ENCODE results near the gene MRPL42.
"Not testable (repeated sequence)": the region's sequence is repeated elsewhere in the genome, so short reads cannot be mapped to it uniquely, and the experiment has no call there.

The MRPL42 gene

DNA sequence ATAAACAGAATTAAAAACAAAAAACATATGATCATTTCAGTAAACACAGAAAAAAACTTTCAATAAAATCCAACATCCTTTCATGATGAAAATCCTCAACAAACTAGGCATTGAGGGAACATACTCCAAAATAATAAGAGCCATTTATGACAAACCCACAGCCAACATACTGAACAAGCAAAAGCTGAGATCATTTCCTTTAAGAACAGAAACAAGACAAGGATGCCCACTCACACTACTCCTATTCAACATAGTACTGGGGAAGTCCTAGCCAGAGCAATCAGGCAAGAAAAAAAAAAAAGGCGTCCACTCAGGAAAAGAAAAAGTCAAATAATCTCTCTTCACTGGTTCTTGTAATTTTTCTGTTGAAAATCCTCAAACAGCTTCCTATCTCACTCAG lies 30.1 kb downstream of the MRPL42 start:
- H3K4me3 ChIP-seq (ENCODE audit: low read depth, low read length), result no peak overlapping the region
- CTCF ChIA-PET, result interaction anchor here (0.6 kb wide), 1 partner anchor 62 kb away, joined by 3 read pairs; no protein-coding TSS in a partner anchor
- H3K9me3 ChIP-seq (ENCODE audit: control insufficient read depth, insufficient read depth, low read depth, low read length), result no peaks in the 10 kb centered on the region
- peaks cover 21 to 24% of the 10 kb centered on the region in 2 experiments for H3K36me3 ChIP-seq (ENCODE audit: control insufficient read depth in 2 of 2, insufficient read depth in 1 of 2, low read length in 2 of 2)
- POLR2A ChIA-PET, result no interaction called here
- no peak overlapping the region for H3K27ac ChIP-seq (ENCODE audit: extremely low read depth, low read depth, low read length)
- no peak for TF ChIP-seq ZNF785 (tag by site-specific recombination; IDR thresholded peaks at IDR 0.05)
- no peak for TF ChIP-seq ZNF157 (tag by site-specific recombination; IDR thresholded peaks at IDR 0.05)
- TF ChIP-seq ZBTB1 (tag by site-specific recombination; IDR thresholded peaks at IDR 0.05), result no peak
- TF ChIP-seq ZNF223 (tag by site-specific recombination; IDR thresholded peaks at IDR 0.05), result no peak
- TF ChIP-seq ZNF561 (tag by site-specific recombination; IDR thresholded peaks at IDR 0.05; ENCODE audit: borderline replicate concordance), result no peak
- TF ChIP-seq ZNF624 (tag by site-specific recombination; IDR thresholded peaks at IDR 0.05), result no peak
- no peak for TF ChIP-seq ZBTB10 (tag by site-specific recombination; IDR thresholded peaks at IDR 0.05)
- TF ChIP-seq ZNF600 (tag by site-specific recombination; IDR thresholded peaks at IDR 0.05), result no peak
- TF ChIP-seq ZNF510 (tag by site-specific recombination; IDR thresholded peaks at IDR 0.05; ENCODE audit: insufficient replicate concordance), result no peak
- no peak for TF ChIP-seq ZNF280D (tag by site-specific recombination; IDR thresholded peaks at IDR 0.05)
- TF ChIP-seq ZNF623 (tag by site-specific recombination; IDR thresholded peaks at IDR 0.05), result no peak
- TF ChIP-seq CTCF (tag by site-specific recombination; IDR thresholded peaks at IDR 0.05), result no peak
- TF ChIP-seq ZSCAN4 (tag by site-specific recombination; IDR thresholded peaks at IDR 0.05), result no peak
- TF ChIP-seq ZNF23 (tag by site-specific recombination; IDR thresholded peaks at IDR 0.05; ENCODE audit: borderline replicate concordance), result no peak
- no peak for TF ChIP-seq KLF9 (tag by site-specific recombination; IDR thresholded peaks at IDR 0.05; ENCODE audit: low read depth)
- no peaks in the 10 kb centered on the region for H3K4me1 ChIP-seq (ENCODE audit: control insufficient read depth, insufficient read depth, low read length)

DNA sequence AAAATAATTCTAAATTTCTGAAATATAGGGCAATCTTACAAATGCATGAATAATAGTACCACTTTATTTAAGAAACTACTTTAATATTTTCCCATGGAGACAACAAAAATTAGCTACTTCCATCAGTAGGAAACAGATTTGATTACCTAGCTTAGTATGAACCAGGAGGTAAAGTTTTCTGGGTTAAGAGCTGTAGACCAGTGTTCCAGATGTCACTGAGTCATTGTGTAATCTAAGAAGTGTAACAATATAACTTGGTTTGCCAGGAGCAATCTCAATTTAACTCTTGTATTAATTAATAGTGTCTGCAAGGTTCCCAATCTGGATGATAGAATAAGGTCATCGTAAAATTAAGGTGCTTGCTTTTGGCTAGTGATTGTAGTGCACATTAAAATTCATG lies 31.5 kb downstream of the MRPL42 start:
- H3K9me3 ChIP-seq (ENCODE audit: control insufficient read depth, insufficient read depth, low read depth, low read length); H3K4me1 ChIP-seq (ENCODE audit: control insufficient read depth, insufficient read depth, low read length); H3K27ac ChIP-seq (ENCODE audit: extremely low read depth, low read depth, low read length); CTCF ChIA-PET; POLR2A ChIA-PET; H3K4me3 ChIP-seq (ENCODE audit: low read depth, low read length): not testable (repeated sequence)
- H3K36me3 ChIP-seq (ENCODE audit: control insufficient read depth in 2 of 2, insufficient read depth in 1 of 2, low read length in 2 of 2), result peaks cover 21 to 30% of the 10 kb centered on the region in 2 experiments
